Naive thymus-derived CD4-positive, alpha-beta T cell (primary cell): ENCODE measurements around the gene CATSPERB. TPM values are rescaled to one million over a fixed set of nuclear protein-coding genes. Genes with fewer than 3 reads are reported as not detected.

Experiments used
- ATAC-seq: fragments of 150-1000 bp; cut with Tn5 transposase; 2 replicates; pipeline ENCODE4 v1.10.0; 2021; ENCODE audit warnings: mild to moderate bottlenecking, moderate library complexity
- CTCF ChIA-PET: fragments of 350-600 bp; sonication (Branson Sonifier 250); formaldehyde crosslinking; loops from one replicate; lab custom pipeline; 2021; ENCODE audit warnings: antibody characterized with exemption; lab: Charles Lee
- POLR2A ChIA-PET: fragments of 350-600 bp; sonication (Branson Sonifier 250); formaldehyde crosslinking; loops from one replicate; lab custom pipeline; 2021; ENCODE audit warnings: antibody characterized with exemption, inconsistent platforms; lab: Charles Lee
- DNase-seq, 9 donors: peaks; one replicate each; pipeline versions ENCODE4 v3.0.0 to v3.0.0-alpha.2; 2020 to 2022; ENCODE audit warnings: mixed read lengths in 1 of 9
- H3K27ac ChIP-seq: one replicate; pipeline ENCODE4 v1.7.0; 2013; ENCODE audit warnings: mild to moderate bottlenecking, low read depth, low read length, moderate library complexity
- H3K27me3 ChIP-seq, 2 donors: one replicate each; pipeline ENCODE4 v1.7.0; 2013; ENCODE audit warnings: low read length in 2 of 2, mild to moderate bottlenecking in 2 of 2, moderate library complexity in 2 of 2; ENCODE audit not compliant: control insufficient read depth in 2 of 2, insufficient read depth in 2 of 2
- H3K36me3 ChIP-seq, 3 experiments: 1 replicate in 2 of 3; 2 replicates in 1 of 3; pipeline ENCODE4 v1.7.0; 2013; ENCODE audit warnings: low read length in 3 of 3, mild to moderate bottlenecking in 3 of 3, moderate library complexity in 1 of 3; ENCODE audit not compliant: insufficient read depth in 3 of 3, control insufficient read depth in 2 of 3
- H3K4me1 ChIP-seq, 2 donors: one replicate each; pipeline ENCODE4 v1.7.0; 2013; ENCODE audit warnings: low read length in 2 of 2, mild to moderate bottlenecking in 2 of 2, moderate library complexity in 1 of 2; ENCODE audit not compliant: control insufficient read depth in 2 of 2, insufficient read depth in 2 of 2
- H3K4me3 ChIP-seq: 2 replicates; pipeline ENCODE4 v1.7.0; 2013; ENCODE audit warnings: mild to moderate bottlenecking, low read length
- H3K9me3 ChIP-seq, 3 experiments: 1 replicate in 2 of 3; 2 replicates in 1 of 3; pipeline ENCODE4 v1.7.0; 2013; ENCODE audit warnings: low read length in 3 of 3; ENCODE audit not compliant: control insufficient read depth in 2 of 3
- H3K27ac Mint-ChIP-seq, 9 donors: one replicate each; pipeline ENCODE4 v1.8.0; 2020 to 2022; ENCODE audit warnings: mixed read lengths in 9 of 9, mild to moderate bottlenecking in 8 of 9, moderate library complexity in 5 of 9, inconsistent platforms in 2 of 9
- H3K27me3 Mint-ChIP-seq, 5 donors: one replicate each; pipeline ENCODE4 v1.8.0; 2021 to 2022; ENCODE audit warnings: mixed read lengths in 5 of 5, mild to moderate bottlenecking in 1 of 5
- H3K36me3 Mint-ChIP-seq, 5 donors: one replicate each; pipeline ENCODE4 v1.8.0; 2020 to 2022; ENCODE audit warnings: mixed read lengths in 5 of 5, mild to moderate bottlenecking in 3 of 5, inconsistent platforms in 1 of 5
- H3K4me1 Mint-ChIP-seq, 7 donors: one replicate each; pipeline ENCODE4 v1.8.0; 2020 to 2022; ENCODE audit warnings: mixed read lengths in 7 of 7, mild to moderate bottlenecking in 3 of 7, inconsistent platforms in 1 of 7
- H3K4me3 Mint-ChIP-seq, 10 donors: one replicate each; pipeline ENCODE4 v1.8.0; 2020 to 2022; ENCODE audit warnings: mild to moderate bottlenecking in 10 of 10, mixed read lengths in 10 of 10, moderate library complexity in 6 of 10, inconsistent platforms in 2 of 10
- H3K9me3 Mint-ChIP-seq, 11 donors: one replicate each; pipeline ENCODE4 v1.8.0; 2020 to 2022; ENCODE audit warnings: mixed read lengths in 11 of 11, mild to moderate bottlenecking in 4 of 11, inconsistent platforms in 1 of 11, moderate library complexity in 1 of 11
- intact Hi-C, 2 donors: fragments of 100-400 bp; cut with micrococcal nuclease; formaldehyde crosslinking; loops; one replicate each; pipeline ENCODE4 v1.15.1; 2023
- polyA plus RNA-seq, 2 donors: library from polyadenylated mRNA; unstranded; fragments of 300-500 nt; fragmentation: Illumina TruSeq; gene quantifications; one replicate each; pipeline ENCODE4 v1.2.3, GENCODE V29; 2021
- total RNA-seq, 6 experiments: library from RNA in 5 of 6; stranded (reverse) in 5 of 6; gene quantifications; 1 replicate in 5 of 6; 2 replicates in 1 of 6; pipeline ENCODE4 v1.2.3 and lab custom pipeline; 2021 to 2026

CATSPERB gene
- total and polyA plus RNA-seq, 7 experiments from 2014 or later = 0.18 to 8.4 (median 4.8) TPM

DNA sequence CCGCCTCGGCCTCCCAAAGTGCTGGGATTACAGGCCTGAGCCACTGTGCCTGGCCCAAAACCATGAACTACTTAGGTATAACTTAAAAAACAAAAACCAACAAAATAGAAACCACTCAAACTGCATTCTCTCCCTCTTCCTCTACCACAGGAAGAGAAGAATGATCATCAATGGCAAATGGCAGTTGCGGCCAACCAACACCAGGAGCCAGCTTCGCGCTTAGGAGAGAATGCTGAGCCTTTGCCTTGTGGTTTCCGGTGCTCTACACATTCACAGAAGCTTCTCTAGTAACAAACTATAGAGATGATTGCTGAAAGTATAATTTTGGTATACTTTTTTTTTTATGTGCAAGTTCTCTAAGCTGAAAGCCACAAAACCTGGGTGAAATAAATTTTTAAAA, 17.1 kb downstream of the CATSPERB start:
- Mint-ChIP-seq H3K4me1 (peaks cover 3 to 20% (median 10%) of the 10 kb centered on the region in 7 donors), H3K4me3 (peak overlapping the region in 7 of 10 donors; percentile 33 to 71 (median 62)), H3K27me3 (peaks cover 0 to 3% (median 0%) of the 10 kb centered on the region in 5 donors), H3K36me3 (peaks cover 0 to 29% (median 3%) of the 10 kb centered on the region in 5 donors), H3K27ac (peak overlapping the region in 7 of 9 donors; percentile 43 to 88 (median 74)), H3K9me3 (peaks cover 0 to 3% (median 0%) of the 10 kb centered on the region in 11 donors)
- CTCF ChIA-PET = interaction anchor here (0.8 to 1.2 kb wide), 3 partner anchors 185 to 282 kb away, joined by 3 to 6 read pairs (median 3); no protein-coding TSS in a partner anchor
- peak in 8 of 9 donors; percentile 25 to 69 (median 55) for DNase-seq
- intact Hi-C loops = loop anchor here (1.0 to 10.0 kb wide), 4 partner anchors 177 to 290 kb away; no protein-coding TSS in a partner anchor
- ATAC-seq = peak; percentile 80
- H3K9me3 ChIP-seq = no peaks in the 10 kb centered on the region
- no peaks in the 10 kb centered on the region for H3K27me3 ChIP-seq
- H3K4me1 ChIP-seq = peaks cover 0 to 4% of the 10 kb centered on the region in 2 donors
- POLR2A ChIA-PET = interaction anchor here (0.6 to 0.9 kb wide), 2 partner anchors 177 to 243 kb away, joined by 3 read pairs; no protein-coding TSS in a partner anchor
- no peak overlapping the region for H3K4me3 ChIP-seq
- no peaks in the 10 kb centered on the region for H3K36me3 ChIP-seq
- H3K27ac ChIP-seq = no peak overlapping the region

DNA sequence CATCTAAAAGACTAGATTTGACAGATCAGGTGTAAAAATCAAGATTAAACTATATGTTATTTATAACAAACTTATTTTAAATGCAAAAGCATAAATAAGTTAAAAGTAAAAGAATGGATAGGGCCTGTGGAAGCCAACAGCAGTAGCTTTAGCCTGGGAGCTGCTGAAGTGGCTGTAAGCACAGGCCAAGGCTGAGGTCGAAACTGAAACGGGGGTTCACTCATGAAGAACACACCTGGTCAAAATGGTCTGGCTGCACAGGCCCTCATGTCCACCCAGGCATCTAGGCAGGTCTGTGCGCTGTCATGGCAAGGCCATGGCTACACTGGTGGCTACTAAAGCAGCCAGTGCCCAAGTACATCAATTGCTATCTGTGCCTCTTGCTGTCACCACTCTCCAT, 23.1 kb downstream of the CATSPERB start:
- Histone ChIP-seq H3K9me3 (no peaks in the 10 kb centered on the region), H3K4me3 (no peak overlapping the region), H3K36me3 (no peaks in the 10 kb centered on the region), H3K27me3 (no peaks in the 10 kb centered on the region), H3K4me1 (no peaks in the 10 kb centered on the region), H3K27ac (no peak overlapping the region)
- intact Hi-C loops = no loop called here
- peaks cover 0 to 21% (median 5%) of the 10 kb centered on the region in 5 donors for H3K36me3 Mint-ChIP-seq
- DNase-seq (no peak), ATAC-seq (no peak)
- ChIA-PET CTCF (no interaction called here), POLR2A (no interaction called here)
- no peak overlapping the region for H3K4me3 Mint-ChIP-seq
- peaks cover 0 to 3% (median 0%) of the 10 kb centered on the region in 5 donors for H3K27me3 Mint-ChIP-seq
- H3K9me3 Mint-ChIP-seq = peaks cover 0 to 4% (median 0%) of the 10 kb centered on the region in 11 donors
- no peak overlapping the region for H3K27ac Mint-ChIP-seq
- H3K4me1 Mint-ChIP-seq = peaks cover 0 to under 1% (median 0%) of the 10 kb centered on the region in 7 donors

DNA sequence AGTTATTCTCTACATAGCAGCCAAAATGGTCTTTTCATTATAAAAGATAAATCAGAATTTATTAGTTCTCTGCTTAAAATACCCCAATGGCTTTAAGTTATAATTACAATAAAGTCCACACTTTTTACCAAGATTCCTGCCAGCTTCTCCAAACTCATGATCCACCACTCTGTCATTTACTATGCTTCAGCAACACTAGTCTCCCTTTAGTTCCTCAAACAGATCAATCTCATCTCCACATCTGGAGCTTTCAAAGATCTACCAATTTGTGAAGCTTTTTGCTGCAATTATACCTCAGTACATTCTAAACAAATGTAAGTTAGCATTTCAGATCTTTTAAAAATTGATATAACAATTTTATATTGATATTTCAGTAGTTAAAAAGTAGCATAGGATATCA, 24.9 kb downstream of the CATSPERB start:
- CTCF ChIA-PET = no interaction called here
- Histone ChIP-seq H3K9me3 (no peaks in the 10 kb centered on the region), H3K27me3 (no peaks in the 10 kb centered on the region), H3K4me3 (no peak overlapping the region), H3K27ac (no peak overlapping the region), H3K4me1 (no peaks in the 10 kb centered on the region), H3K36me3 (no peaks in the 10 kb centered on the region)
- ATAC-seq (no peak), DNase-seq (no peak)
- peaks cover 0 to 4% (median 0%) of the 10 kb centered on the region in 11 donors for H3K9me3 Mint-ChIP-seq
- POLR2A ChIA-PET = no interaction called here
- H3K4me3 Mint-ChIP-seq = no peak overlapping the region
- peaks cover 0 to 3% (median 0%) of the 10 kb centered on the region in 5 donors for H3K27me3 Mint-ChIP-seq
- no peaks in the 10 kb centered on the region for H3K4me1 Mint-ChIP-seq
- intact Hi-C loops = no loop called here
- no peak overlapping the region for H3K27ac Mint-ChIP-seq
- H3K36me3 Mint-ChIP-seq = peaks cover 0 to 16% (median 5%) of the 10 kb centered on the region in 5 donors

DNA sequence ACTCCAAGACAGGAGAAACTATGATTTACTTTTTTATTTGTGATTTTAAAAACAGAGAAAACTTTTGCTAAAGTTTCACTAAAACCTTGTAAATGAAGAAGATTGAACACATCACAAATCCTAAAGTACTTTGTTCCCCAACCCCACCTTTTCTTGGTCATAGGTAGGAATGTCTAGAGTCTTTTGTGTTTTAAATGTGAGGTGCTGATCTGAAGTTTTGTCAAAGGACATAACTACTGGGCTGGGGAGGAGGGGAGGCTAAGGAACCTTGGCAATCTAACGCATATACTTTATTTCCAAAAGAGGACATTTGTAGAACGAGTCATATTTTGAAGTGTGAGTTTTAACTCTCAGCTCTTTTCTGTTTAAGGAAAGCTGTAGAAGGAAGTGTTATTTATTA, 37.2 kb downstream of the CATSPERB start:
- H3K4me3 Mint-ChIP-seq = no peak overlapping the region
- peaks cover 5 to 28% (median 19%) of the 10 kb centered on the region in 5 donors for H3K36me3 Mint-ChIP-seq
- H3K27me3 Mint-ChIP-seq = peaks cover 0 to 6% (median 0%) of the 10 kb centered on the region in 5 donors
- H3K4me1 Mint-ChIP-seq = peaks cover 0 to 4% (median 0%) of the 10 kb centered on the region in 7 donors
- POLR2A ChIA-PET = interaction anchor here (0.6 kb wide), 1 partner anchor 183 kb away, joined by 3 read pairs; no protein-coding TSS in a partner anchor
- Histone ChIP-seq H3K27ac (no peak overlapping the region), H3K4me3 (no peak overlapping the region), H3K27me3 (no peaks in the 10 kb centered on the region), H3K36me3 (no peaks in the 10 kb centered on the region), H3K9me3 (peaks cover 0 to 7% (median 5%) of the 10 kb centered on the region in 3 experiments), H3K4me1 (no peaks in the 10 kb centered on the region)
- no peak for DNase-seq
- intact Hi-C loops = no loop called here
- H3K9me3 Mint-ChIP-seq = peaks cover 0 to 24% (median 11%) of the 10 kb centered on the region in 11 donors
- CTCF ChIA-PET = no interaction called here
- no peak for ATAC-seq
- H3K27ac Mint-ChIP-seq = no peak overlapping the region

DNA sequence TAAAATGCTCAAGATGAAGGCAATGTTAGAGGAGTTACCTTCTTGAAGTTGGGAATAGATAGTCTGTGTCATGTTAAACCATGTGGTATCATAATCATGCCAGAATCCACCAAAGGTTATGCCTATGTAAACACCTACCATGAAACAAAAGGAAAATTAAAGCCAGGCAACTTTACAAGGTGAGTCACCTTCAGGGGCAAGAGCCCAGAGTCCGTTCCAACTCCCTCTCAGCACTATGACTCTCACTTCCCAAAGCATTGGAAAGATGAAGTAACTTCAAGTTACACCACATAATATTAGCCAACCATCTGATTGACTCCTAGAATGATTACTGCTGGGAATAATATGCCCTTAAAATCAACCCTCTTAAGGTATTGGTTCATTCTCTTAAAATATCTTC, 38.5 kb downstream of the CATSPERB start:
- peaks cover 0 to 20% (median 10%) of the 10 kb centered on the region in 11 donors for H3K9me3 Mint-ChIP-seq
- POLR2A ChIA-PET = no interaction called here
- CTCF ChIA-PET = no interaction called here
- H3K4me3 ChIP-seq = no peak overlapping the region
- no peak overlapping the region for H3K27ac ChIP-seq
- no peaks in the 10 kb centered on the region for H3K36me3 ChIP-seq
- no peak for ATAC-seq
- DNase-seq = no peak
- intact Hi-C loops = no loop called here
- peaks cover 0 to 4% (median 0%) of the 10 kb centered on the region in 7 donors for H3K4me1 Mint-ChIP-seq
- H3K27ac Mint-ChIP-seq = no peak overlapping the region
- no peaks in the 10 kb centered on the region for H3K27me3 ChIP-seq
- H3K4me1 ChIP-seq = no peaks in the 10 kb centered on the region
- H3K9me3 ChIP-seq = peaks cover 0 to 7% (median 5%) of the 10 kb centered on the region in 3 experiments
- H3K27me3 Mint-ChIP-seq = peaks cover 0 to 5% (median 0%) of the 10 kb centered on the region in 5 donors
- no peak overlapping the region for H3K4me3 Mint-ChIP-seq
- peaks cover 5 to 28% (median 19%) of the 10 kb centered on the region in 5 donors for H3K36me3 Mint-ChIP-seq

DNA sequence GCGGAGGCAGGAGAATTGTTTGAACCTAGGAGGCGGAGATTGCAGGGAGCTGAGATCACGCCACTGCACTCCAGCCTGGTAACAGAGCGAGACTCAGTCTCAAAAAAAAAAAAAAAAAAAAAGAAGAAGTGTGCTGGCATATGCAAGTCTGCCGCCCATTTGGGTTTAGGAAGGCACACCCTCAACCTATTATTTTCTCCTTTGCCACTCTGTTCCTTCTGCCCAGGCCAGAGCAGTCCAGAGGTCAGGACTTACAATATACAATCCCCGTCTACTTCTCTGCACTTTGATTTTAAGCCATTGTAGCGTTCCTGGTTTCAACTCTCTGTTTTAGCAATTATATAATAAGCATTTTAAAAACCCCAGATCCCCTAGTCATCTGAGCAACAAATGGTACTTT, 39.8 kb downstream of the CATSPERB start:
- H3K27ac Mint-ChIP-seq = no peak overlapping the region
- H3K4me3 Mint-ChIP-seq = no peak overlapping the region
- Histone ChIP-seq H3K36me3 (no peaks in the 10 kb centered on the region), H3K4me3 (no peak overlapping the region), H3K4me1 (no peaks in the 10 kb centered on the region), H3K27ac (no peak overlapping the region), H3K27me3 (no peaks in the 10 kb centered on the region), H3K9me3 (peaks cover 0 to 7% (median 5%) of the 10 kb centered on the region in 3 experiments)
- ChIA-PET POLR2A (no interaction called here), CTCF (interaction anchor here (0.5 kb wide), 1 partner anchor 932 kb away, joined by 3 read pairs; no protein-coding TSS in a partner anchor)
- H3K4me1 Mint-ChIP-seq = peaks cover 0 to 4% (median 0%) of the 10 kb centered on the region in 7 donors
- H3K9me3 Mint-ChIP-seq = peaks cover 0 to 13% (median 6%) of the 10 kb centered on the region in 11 donors
- no peak for ATAC-seq
- intact Hi-C loops = no loop called here
- H3K36me3 Mint-ChIP-seq = peaks cover 5 to 21% (median 19%) of the 10 kb centered on the region in 5 donors
- H3K27me3 Mint-ChIP-seq = no peaks in the 10 kb centered on the region
- no peak for DNase-seq
